Neural progenitor cell (in vitro differentiated cells): Measurements from ENCODE around the gene EPHA10. TPM values are rescaled to one million over a fixed set of nuclear protein-coding genes. Genes with fewer than 3 reads are reported as not detected.

Source experiments
- DNase-seq: peaks from one replicate; pipeline ENCODE4 v3.0.0-alpha.2; 2016; ENCODE audit warnings: low spot score
- H2AFZ ChIP-seq: fragments of 200-600 bp; sonication (generic); replicated peaks from 2 replicates; pipeline ENCODE4 v1.6.1; 2016; ENCODE audit warnings: antibody characterized with exemption
- H3F3A ChIP-seq: fragments of 200-600 bp; sonication (generic); 2 replicates; pipeline ENCODE4 v1.6.1; 2016; ENCODE audit warnings: antibody characterized with exemption, low read depth
- H3K27ac ChIP-seq: fragments of 200-600 bp; sonication (generic); 2 replicates; pipeline ENCODE4 v1.5.1; 2016; ENCODE audit warnings: mild to moderate bottlenecking
- H3K27me3 ChIP-seq: fragments of 200-600 bp; sonication (generic); 2 replicates; pipeline ENCODE4 v1.6.1; 2016; ENCODE audit warnings: mild to moderate bottlenecking, moderate library complexity
- H3K36me3 ChIP-seq: fragments of 200-600 bp; sonication (generic); 2 replicates; pipeline ENCODE4 v1.5.1; 2016
- H3K4me1 ChIP-seq: fragments of 200-600 bp; sonication (generic); 2 replicates; pipeline ENCODE4 v1.6.1; 2016; ENCODE audit warnings: mixed run types
- H3K4me2 ChIP-seq: fragments of 200-600 bp; sonication (generic); 2 replicates; pipeline ENCODE4 v1.6.1; 2016
- H3K4me3 ChIP-seq: fragments of 200-600 bp; sonication (generic); 2 replicates; pipeline ENCODE4 v1.5.1; 2016
- H3K79me2 ChIP-seq: fragments of 200-600 bp; sonication (generic); 2 replicates; pipeline ENCODE4 v1.6.1; 2016; ENCODE audit warnings: low read depth
- H3K9ac ChIP-seq: fragments of 200-600 bp; sonication (generic); 2 replicates; pipeline ENCODE4 v1.6.1; 2016
- H3K9me3 ChIP-seq: fragments of 200-600 bp; sonication (generic); 2 replicates; pipeline ENCODE4 v1.5.1; 2016; ENCODE audit warnings: low read depth
- H4K20me1 ChIP-seq: fragments of 200-600 bp; sonication (generic); 2 replicates; pipeline ENCODE4 v1.6.1; 2016; ENCODE audit warnings: low read depth
- H3K27ac Mint-ChIP-seq: 3 replicates; pipeline ENCODE4 v1.8.0; 2021; ENCODE audit warnings: mixed read lengths
- H3K27me3 Mint-ChIP-seq: 2 replicates; pipeline ENCODE4 v1.8.0; 2022; ENCODE audit warnings: low read depth, mild to moderate bottlenecking, inconsistent platforms, moderate library complexity, mixed read lengths; ENCODE audit not compliant: insufficient read depth
- H3K36me3 Mint-ChIP-seq: 3 replicates; pipeline ENCODE4 v1.8.0; 2021; ENCODE audit warnings: mixed read lengths
- H3K4me1 Mint-ChIP-seq: 3 replicates; pipeline ENCODE4 v1.8.0; 2021; ENCODE audit warnings: mixed read lengths
- H3K4me3 Mint-ChIP-seq: 3 replicates; pipeline ENCODE4 v1.8.0; 2021; ENCODE audit warnings: mild to moderate bottlenecking, moderate library complexity, mixed read lengths
- H3K9me3 Mint-ChIP-seq: 3 replicates; pipeline ENCODE4 v1.8.0; 2020; ENCODE audit warnings: mixed read lengths
- CTCF ChIP-seq: fragments of 200-600 bp; sonication (generic); IDR thresholded peaks from 2 replicates; pipeline ENCODE4 v1.5.1; 2017; ENCODE audit warnings: antibody characterized with exemption, mild to moderate bottlenecking
- EZH2 ChIP-seq: fragments of 200-600 bp; sonication (generic); IDR thresholded peaks from 2 replicates; pipeline ENCODE4 v1.6.1; 2017; ENCODE audit warnings: antibody characterized with exemption, mild to moderate bottlenecking, moderate library complexity
- EZH2phosphoT487 ChIP-seq: fragments of 200-600 bp; sonication (generic); IDR thresholded peaks from 2 replicates; pipeline ENCODE4 v1.6.1; 2017; ENCODE audit warnings: antibody characterized with exemption
- total RNA-seq: library from RNA; depleted of rRNA; stranded (reverse); fragments of >200 nt; gene quantifications from 2 replicates; pipeline ENCODE4 v1.2.3, GENCODE V29; 2015; ENCODE audit warnings: low replicate concordance

The EPHA10 gene
- total RNA-seq, 1 donor from 2014 or later, result not detected

- Histone ChIP-seq H3K9ac (no peak overlapping the region), H3K4me3 (no peak overlapping the region), H3K4me1 (no peaks in the 10 kb centered on the region), H3F3A (peaks cover 12% of the 10 kb centered on the region), H3K27ac (no peak overlapping the region), H2AFZ (no peak overlapping the region), H3K4me2 (no peak overlapping the region), H3K27me3 (no peaks in the 10 kb centered on the region), H4K20me1 (no peaks in the 10 kb centered on the region), H3K36me3 (peaks cover 6% of the 10 kb centered on the region), H3K79me2 (no peaks in the 10 kb centered on the region), H3K9me3 (no peaks in the 10 kb centered on the region)
- Mint-ChIP-seq H3K36me3 (peaks cover 13% of the 10 kb centered on the region), H3K27ac (peak overlapping the region; percentile 4), H3K27me3 (peaks cover 5% of the 10 kb centered on the region), H3K4me3 (no peak overlapping the region), H3K9me3 (no peaks in the 10 kb centered on the region), H3K4me1 (peaks cover 6% of the 10 kb centered on the region)
- DNase-seq, result peak; percentile 77
- TF ChIP-seq EZH2phosphoT487 (no peak), CTCF (peak; percentile 99)
These were observed 82.5 kb downstream of the EPHA10 start for GRCh38 chr1:37682334-37682987.

GRCh38 chr1:37680933-37681332 lies 84.0 kb downstream of the EPHA10 start:
- H3K4me1 Mint-ChIP-seq, result peaks cover 18% of the 10 kb centered on the region
- peak overlapping the region; percentile 35 for H3K27ac Mint-ChIP-seq
- Histone ChIP-seq H3K27ac (no peak overlapping the region), H4K20me1 (no peaks in the 10 kb centered on the region), H3K4me2 (no peak overlapping the region), H3K9me3 (no peaks in the 10 kb centered on the region), H3K9ac (no peak overlapping the region), H2AFZ (no peak overlapping the region), H3K4me3 (no peak overlapping the region), H3F3A (peaks cover 12% of the 10 kb centered on the region), H3K27me3 (no peaks in the 10 kb centered on the region), H3K79me2 (no peaks in the 10 kb centered on the region), H3K36me3 (peaks cover 6% of the 10 kb centered on the region), H3K4me1 (no peaks in the 10 kb centered on the region)
- no peak for TF ChIP-seq EZH2
- TF ChIP-seq CTCF, result no peak
- no peaks in the 10 kb centered on the region for H3K9me3 Mint-ChIP-seq
- peaks cover 13% of the 10 kb centered on the region for H3K36me3 Mint-ChIP-seq
- peaks cover 4% of the 10 kb centered on the region for H3K27me3 Mint-ChIP-seq
- H3K4me3 Mint-ChIP-seq, result no peak overlapping the region
- DNase-seq, result no peak

- Histone ChIP-seq H3K4me3 (no peak overlapping the region), H2AFZ (no peak overlapping the region), H3K4me2 (no peak overlapping the region), H3K27me3 (no peaks in the 10 kb centered on the region), H3K4me1 (no peaks in the 10 kb centered on the region), H3K9ac (no peak overlapping the region), H4K20me1 (no peaks in the 10 kb centered on the region), H3K9me3 (no peaks in the 10 kb centered on the region), H3K27ac (no peak overlapping the region), H3K36me3 (peaks cover 6% of the 10 kb centered on the region), H3K79me2 (no peaks in the 10 kb centered on the region), H3F3A (peaks cover 4% of the 10 kb centered on the region)
- DNase-seq, result no peak
- peaks cover 24% of the 10 kb centered on the region for H3K4me1 Mint-ChIP-seq
- H3K36me3 Mint-ChIP-seq, result peaks cover 7% of the 10 kb centered on the region
- peaks cover 2% of the 10 kb centered on the region for H3K27me3 Mint-ChIP-seq
- no peak overlapping the region for H3K27ac Mint-ChIP-seq
- H3K9me3 Mint-ChIP-seq, result no peaks in the 10 kb centered on the region
- no peak overlapping the region for H3K4me3 Mint-ChIP-seq
- TF ChIP-seq EZH2, result no peak
- TF ChIP-seq EZH2phosphoT487, result no peak
- no peak for TF ChIP-seq CTCF
These were observed 87.1 kb downstream of the EPHA10 start for GRCh38 chr1:37677808-37678207.
